Myocyte (in vitro differentiated cells): ENCODE measurements around the gene SFI1. TPM values are rescaled to one million over a fixed set of nuclear protein-coding genes. Genes with fewer than 3 reads are reported as not detected.
"Not testable (repeated sequence)": the region's sequence is repeated elsewhere in the genome, so short reads cannot be mapped to it uniquely, and the experiment has no call there.

ENCODE experiments used
- DNase-seq: peaks from one replicate; pipeline ENCODE4 v3.0.0-alpha.2; 2012; ENCODE audit warnings: low read depth
- polyA plus RNA-seq: library from polyadenylated mRNA; unstranded; fragments of >200 nt; gene quantifications from one replicate; pipeline ENCODE4 v1.2.1, GENCODE V29; 2012; ENCODE audit warnings: missing spikeins
- total RNA-seq: library from RNA; depleted of rRNA; stranded (reverse); fragments of >200 nt; gene quantifications from 2 replicates; pipeline ENCODE4 v1.2.3, GENCODE V29; 2014

Gene SFI1
- total RNA-seq, result 3.9 and 4.0 TPM in 2 replicates
- 11.7 TPM for polyA plus RNA-seq

- peak; percentile 91 for DNase-seq
These were observed at the start of gene SFI1 for GRCh38 chr22:31496007-31496734. Gene SFI1, plus strand, starts transcription at chr22:31496536. Its CDS starts 11,749 bp downstream, at chr22:31508285.

- no peak for DNase-seq
These were observed 49.6 kb upstream of the SFI1 start for GRCh38 chr22:31446767-31447166.

- DNase-seq, result no peak
These were observed 49.0 kb upstream of the SFI1 start for GRCh38 chr22:31447337-31447736.

- DNase-seq, result peak; percentile 28
These were observed 48.0 kb upstream of the SFI1 start for GRCh38 chr22:31448382-31448781.

GRCh38 chr22:31449506-31449905, 46.8 kb upstream of the SFI1 start:
- DNase-seq, result peak; percentile 12

GRCh38 chr22:31451709-31452571, 44.4 kb upstream of the SFI1 start:
- DNase-seq, result peak; percentile 79

GRCh38 chr22:31461699-31462098, 34.6 kb upstream of the SFI1 start:
- no peak for DNase-seq

- DNase-seq, result no peak
These were observed 31.0 kb upstream of the SFI1 start for GRCh38 chr22:31465307-31465706.

GRCh38 chr22:31474743-31475142, 21.6 kb upstream of the SFI1 start:
- peak; percentile 16 for DNase-seq

- DNase-seq, result no peak
These were observed 20.5 kb upstream of the SFI1 start for GRCh38 chr22:31475800-31476199.

- no peak for DNase-seq
These were observed 19.0 kb upstream of the SFI1 start for GRCh38 chr22:31477329-31477728.

GRCh38 chr22:31481129-31481528, 15.2 kb upstream of the SFI1 start:
- DNase-seq, result no peak

- DNase-seq, result not testable (repeated sequence)
These were observed 13.9 kb upstream of the SFI1 start for GRCh38 chr22:31482470-31482869.

GRCh38 chr22:31486369-31486768, 10.0 kb upstream of the SFI1 start:
- DNase-seq, result not testable (repeated sequence)

- no peak for DNase-seq
These were observed 9.4 kb upstream of the SFI1 start for GRCh38 chr22:31486951-31487350.

- no peak for DNase-seq
These were observed 7.9 kb upstream of the SFI1 start for GRCh38 chr22:31488346-31488883.

GRCh38 chr22:31488988-31489617, 7.2 kb upstream of the SFI1 start:
- DNase-seq, result peak; percentile 66

GRCh38 chr22:31489632-31490495, 6.5 kb upstream of the SFI1 start, which contains the start of gene EIF4ENIF1:
Gene EIF4ENIF1, minus strand, starts transcription at chr22:31489842. Its CDS starts 1,124 bp downstream, at chr22:31488718.
- peak; percentile 92 for DNase-seq

GRCh38 chr22:31490496-31490925, 5.8 kb upstream of the SFI1 start:
- DNase-seq, result peak; percentile 59

GRCh38 chr22:31491218-31491962, 4.9 kb upstream of the SFI1 start:
- no peak for DNase-seq
